CD14-positive monocyte (primary cell): ENCODE data around the gene GLCE. TPM values are rescaled to one million over a fixed set of nuclear protein-coding genes. Genes with fewer than 3 reads are reported as not detected.

ENCODE experiments used
- DNase-seq, 3 donors: peaks; one replicate each; pipeline ENCODE4 v3.0.0-alpha.2; 2011 to 2022
- H2AFZ ChIP-seq: 2 replicates; pipeline ENCODE4 v1.6.0; 2012; ENCODE audit warnings: mild to moderate bottlenecking, low read depth, low read length, inconsistent platforms; ENCODE audit not compliant: insufficient read depth, poor library complexity, severe bottlenecking
- H3K27ac ChIP-seq, 2 donors: 1 replicate in 1 of 2; 2 replicates in 1 of 2; pipeline ENCODE4 v1.5.1; 2012 to 2013; ENCODE audit warnings: low read length in 2 of 2, control low read depth in 1 of 2, inconsistent platforms in 1 of 2, low read depth in 1 of 2, mild to moderate bottlenecking in 1 of 2
- H3K27me3 ChIP-seq, 2 donors: one replicate each; pipeline versions ENCODE4 v1.6.0 to v1.6.1; 2011 to 2013; ENCODE audit warnings: low read length in 2 of 2; ENCODE audit not compliant: control insufficient read depth in 2 of 2, insufficient read depth in 2 of 2
- H3K36me3 ChIP-seq, 2 donors: replicated peaks in 1 of 2; 1 replicate in 1 of 2; 2 replicates in 1 of 2; pipeline versions ENCODE4 v1.5.1 to v1.6.1; 2012 to 2013; ENCODE audit warnings: low read length in 2 of 2, control low read depth in 1 of 2, inconsistent platforms in 1 of 2, mild to moderate bottlenecking in 1 of 2; ENCODE audit not compliant: insufficient read depth in 2 of 2, control insufficient read depth in 1 of 2
- H3K4me1 ChIP-seq, 2 donors: 1 replicate in 1 of 2; 2 replicates in 1 of 2; pipeline versions ENCODE4 v1.5.1 to v1.6.1; 2012 to 2013; ENCODE audit warnings: low read length in 2 of 2, control low read depth in 1 of 2, inconsistent platforms in 1 of 2, mild to moderate bottlenecking in 1 of 2, moderate library complexity in 1 of 2; ENCODE audit not compliant: insufficient read depth in 2 of 2, control insufficient read depth in 1 of 2
- H3K4me2 ChIP-seq: replicated peaks from 2 replicates; pipeline ENCODE3; 2012; ENCODE audit warnings: low read length, moderate library complexity, mild to moderate bottlenecking; ENCODE audit not compliant: poor library complexity, severe bottlenecking; ENCODE audit errors: extremely low read depth
- H3K4me3 ChIP-seq, 3 experiments: fragments of 200-600 bp in 1 of 3; sonication (generic) in 1 of 3; replicated peaks in 1 of 3; 1 replicate in 2 of 3; 2 replicates in 1 of 3; pipeline ENCODE4 v1.5.1; 2011 to 2013; ENCODE audit warnings: low read length in 3 of 3, mild to moderate bottlenecking in 3 of 3, control low read depth in 2 of 3, low read depth in 2 of 3, inconsistent platforms in 1 of 3, moderate library complexity in 1 of 3
- H3K79me2 ChIP-seq: 2 replicates; pipeline ENCODE4 v1.6.0; 2012; ENCODE audit warnings: mild to moderate bottlenecking, control low read depth, inconsistent platforms, low read length, moderate library complexity; ENCODE audit not compliant: insufficient read depth
- H3K9ac ChIP-seq: 2 replicates; pipeline ENCODE4 v1.6.0; 2017; ENCODE audit warnings: low read length, mild to moderate bottlenecking; ENCODE audit not compliant: insufficient read depth, poor library complexity, severe bottlenecking
- H3K9me3 ChIP-seq, 2 donors: replicated peaks in 1 of 2; 1 replicate in 1 of 2; 2 replicates in 1 of 2; pipeline versions ENCODE4 v1.5.1 to v1.6.1; 2012 to 2013; ENCODE audit warnings: low read length in 2 of 2, control low read depth in 1 of 2; ENCODE audit not compliant: control insufficient read depth in 1 of 2, insufficient read depth in 1 of 2
- H4K20me1 ChIP-seq: 2 replicates; pipeline ENCODE4 v1.6.0; 2012; ENCODE audit warnings: mild to moderate bottlenecking, low read length, control low read depth, moderate library complexity; ENCODE audit not compliant: insufficient read depth
- H3K27ac Mint-ChIP-seq, 7 donors: one replicate each; pipeline ENCODE4 v1.8.0; 2020; ENCODE audit warnings: mild to moderate bottlenecking in 7 of 7, mixed read lengths in 7 of 7, moderate library complexity in 6 of 7, inconsistent platforms in 2 of 7
- H3K27me3 Mint-ChIP-seq, 3 donors: one replicate each; pipeline ENCODE4 v1.8.0; 2021 to 2022; ENCODE audit warnings: low read depth in 3 of 3, mild to moderate bottlenecking in 3 of 3, mixed read lengths in 3 of 3, moderate library complexity in 3 of 3, inconsistent platforms in 1 of 3
- H3K36me3 Mint-ChIP-seq, 2 donors: one replicate each; pipeline ENCODE4 v1.8.0; 2020; ENCODE audit warnings: mixed read lengths in 2 of 2, inconsistent platforms in 1 of 2, mild to moderate bottlenecking in 1 of 2
- H3K4me1 Mint-ChIP-seq: one replicate; pipeline ENCODE4 v1.8.0; 2020; ENCODE audit warnings: mild to moderate bottlenecking, mixed read lengths
- H3K4me3 Mint-ChIP-seq, 2 donors: one replicate each; pipeline ENCODE4 v1.8.0; 2020; ENCODE audit warnings: mild to moderate bottlenecking in 2 of 2, mixed read lengths in 2 of 2, moderate library complexity in 1 of 2
- H3K9me3 Mint-ChIP-seq, 7 donors: one replicate each; pipeline ENCODE4 v1.8.0; 2020 to 2022; ENCODE audit warnings: mixed read lengths in 7 of 7, mild to moderate bottlenecking in 6 of 7, moderate library complexity in 6 of 7, inconsistent platforms in 2 of 7
- WGBS: methylation state at CpG from one replicate; pipeline ENCODE4 v1.1.5; 2013; ENCODE audit warnings: missing lambda C conversion rate; ENCODE audit not compliant: insufficient coverage; 5-methylcytosine and 5-hydroxymethylcytosine counted together
- intact Hi-C, 2 donors: fragments of 100-400 bp; cut with micrococcal nuclease; formaldehyde crosslinking; loops; one replicate each; pipeline versions ENCODE4 v1.15.0 to v1.15.1; 2023
- polyA plus RNA-seq, 3 donors: library from polyadenylated mRNA; depleted of rRNA in 1 of 3; unstranded in 2 of 3; stranded (reverse) in 1 of 3; fragments of 300-500 nt in 2 of 3; fragments of >200 nt in 1 of 3; fragmentation: Illumina TruSeq in 2 of 3; gene quantifications; 1 replicate in 2 of 3; 2 replicates in 1 of 3; pipeline ENCODE4 v1.2.3, GENCODE V29; 2012 to 2021
- TF ChIP-seq, protein P1 (sequence below): fragments of 200-600 bp; IDR thresholded peaks from one replicate; pipeline ENCODE4 v1.8.0; 2022; ENCODE audit warnings: antibody characterized with exemption, mild to moderate bottlenecking

Gene GLCE
- polyA plus RNA-seq, 3 donors, result 11.0 to 24.3 (median 24.0) TPM

DNA sequence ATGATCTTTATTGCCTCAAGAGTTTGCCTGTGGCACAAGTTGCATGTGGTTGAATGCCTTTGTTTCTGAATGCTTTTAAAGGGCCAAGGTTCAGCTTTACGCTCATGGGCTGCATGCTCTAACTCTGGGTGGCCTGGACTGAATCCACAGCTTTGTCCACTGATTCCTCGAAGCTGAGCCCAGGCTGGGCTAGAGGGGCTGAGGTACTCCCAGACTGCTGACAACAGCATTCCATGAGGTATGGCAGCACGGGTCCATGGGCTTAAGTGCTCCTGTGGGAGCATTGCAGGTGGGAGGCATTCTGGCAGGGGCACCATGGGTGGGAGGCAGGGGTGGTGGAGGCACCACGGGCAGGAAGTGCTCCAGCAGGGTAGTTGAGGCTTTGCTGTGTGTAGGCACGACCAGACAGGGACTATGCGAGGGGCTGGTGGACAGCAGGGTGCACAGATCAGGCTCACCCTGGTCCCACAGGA is 61.6 kb downstream of the GLCE start:
- H3K36me3 ChIP-seq, result peaks cover 0 to 8% of the 10 kb centered on the region in 2 donors
- no peaks in the 10 kb centered on the region for H3K4me1 ChIP-seq
- DNase-seq, result no peak
- Mint-ChIP-seq H3K36me3 (peaks cover 3 to 16% of the 10 kb centered on the region in 2 donors), H3K4me1 (peaks cover 7% of the 10 kb centered on the region), H3K27me3 (no peaks in the 10 kb centered on the region), H3K9me3 (peaks cover 0 to 12% (median 7%) of the 10 kb centered on the region in 7 donors), H3K4me3 (no peak overlapping the region), H3K27ac (no peak overlapping the region)
- no peak overlapping the region for H3K9ac ChIP-seq
- no peaks in the 10 kb centered on the region for H3K79me2 ChIP-seq
- 98% methylated on average over 6 of the region's 6 CpGs for WGBS
- H2AFZ ChIP-seq, result no peak overlapping the region
- H4K20me1 ChIP-seq, result no peaks in the 10 kb centered on the region
- H3K27ac ChIP-seq, result no peak overlapping the region
- TF ChIP-seq, protein P1, sequence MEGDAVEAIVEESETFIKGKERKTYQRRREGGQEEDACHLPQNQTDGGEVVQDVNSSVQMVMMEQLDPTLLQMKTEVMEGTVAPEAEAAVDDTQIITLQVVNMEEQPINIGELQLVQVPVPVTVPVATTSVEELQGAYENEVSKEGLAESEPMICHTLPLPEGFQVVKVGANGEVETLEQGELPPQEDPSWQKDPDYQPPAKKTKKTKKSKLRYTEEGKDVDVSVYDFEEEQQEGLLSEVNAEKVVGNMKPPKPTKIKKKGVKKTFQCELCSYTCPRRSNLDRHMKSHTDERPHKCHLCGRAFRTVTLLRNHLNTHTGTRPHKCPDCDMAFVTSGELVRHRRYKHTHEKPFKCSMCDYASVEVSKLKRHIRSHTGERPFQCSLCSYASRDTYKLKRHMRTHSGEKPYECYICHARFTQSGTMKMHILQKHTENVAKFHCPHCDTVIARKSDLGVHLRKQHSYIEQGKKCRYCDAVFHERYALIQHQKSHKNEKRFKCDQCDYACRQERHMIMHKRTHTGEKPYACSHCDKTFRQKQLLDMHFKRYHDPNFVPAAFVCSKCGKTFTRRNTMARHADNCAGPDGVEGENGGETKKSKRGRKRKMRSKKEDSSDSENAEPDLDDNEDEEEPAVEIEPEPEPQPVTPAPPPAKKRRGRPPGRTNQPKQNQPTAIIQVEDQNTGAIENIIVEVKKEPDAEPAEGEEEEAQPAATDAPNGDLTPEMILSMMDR, result no peak
- no peaks in the 10 kb centered on the region for H3K27me3 ChIP-seq
- H3K4me3 ChIP-seq, result no peak overlapping the region
- H3K9me3 ChIP-seq, result peaks cover 6 to 10% of the 10 kb centered on the region in 2 donors
- H3K4me2 ChIP-seq, result no peak overlapping the region
- intact Hi-C loops, result no loop called here

- H4K20me1 ChIP-seq, result no peaks in the 10 kb centered on the region
- peaks cover 0 to 9% of the 10 kb centered on the region in 2 donors for H3K36me3 ChIP-seq
- TF ChIP-seq, protein P1, result no peak
- H3K9ac ChIP-seq, result no peak overlapping the region
- H3K4me1 ChIP-seq, result no peaks in the 10 kb centered on the region
- intact Hi-C loops, result no loop called here
- Mint-ChIP-seq H3K27me3 (no peaks in the 10 kb centered on the region), H3K36me3 (peaks cover 5 to 15% of the 10 kb centered on the region in 2 donors), H3K4me3 (no peak overlapping the region), H3K4me1 (peaks cover 7% of the 10 kb centered on the region), H3K27ac (peak overlapping the region in 1 of 7 donors; percentile 17), H3K9me3 (peaks cover 0 to 11% (median 4%) of the 10 kb centered on the region in 7 donors)
- no peak overlapping the region for H3K4me2 ChIP-seq
- H3K4me3 ChIP-seq, result no peak overlapping the region
- H3K79me2 ChIP-seq, result no peaks in the 10 kb centered on the region
- no peak for DNase-seq
- H3K27ac ChIP-seq, result no peak overlapping the region
- peaks cover 6 to 10% of the 10 kb centered on the region in 2 donors for H3K9me3 ChIP-seq
- H3K27me3 ChIP-seq, result no peaks in the 10 kb centered on the region
- H2AFZ ChIP-seq, result no peak overlapping the region
- 100% methylated on average over 1 of the region's 4 CpGs for WGBS
Measured at GRCh38 chr15:69223083-69223813, 62.8 kb downstream of the GLCE start.
